HCT116 (cell line): Measurements from ENCODE around the gene HS6ST1. TPM values are rescaled to one million over a fixed set of nuclear protein-coding genes. Genes with fewer than 3 reads are reported as not detected.

ENCODE experiments used
- ATAC-seq: fragments of 200-7000 bp; cut with Tn5 transposase; 2 replicates; pipeline ENCODE4 v1.9.1; 2020; ENCODE audit warnings: mild to moderate bottlenecking, moderate library complexity
- BruUV-seq: library from RNA; stranded (reverse); fragments of 400-500 nt; replicated peaks from 2 replicates; lab custom pipeline; 2021; lab: Mats Ljungman, UMichigan
- CTCF ChIA-PET: fragments of 300-600 bp; sonication (Branson Sonifier 250); formaldehyde crosslinking; loops from one replicate; lab custom pipeline; 2021; ENCODE audit warnings: antibody characterized with exemption; lab: Charles Lee
- POLR2A ChIA-PET: fragments of 300-600, 350-600 bp; sonication (Branson Sonifier 250); formaldehyde crosslinking; loops from one replicate; lab custom pipeline; 2021; ENCODE audit warnings: antibody characterized with exemption; lab: Charles Lee
- RAD21 ChIA-PET, 2 experiments: fragments of 300-600 bp; sonication (Branson Sonifier 250); formaldehyde crosslinking; loops; one replicate each; lab custom pipeline; 2023; ENCODE audit warnings: low total read pairs in 2 of 2; ENCODE audit not compliant: uncharacterized antibody in 2 of 2, unreplicated experiment in 2 of 2, low non-redundant PET in 1 of 2; lab: Charles Lee
- DNase-seq: peaks from one replicate; pipeline ENCODE4 v3.0.0-alpha.2; 2010; ENCODE audit warnings: low read depth, low spot score
- H2AFZ ChIP-seq: fragments of 200-600 bp; shearing (Covaris generic), sonication (generic); 2 replicates; pipeline ENCODE4 v1.6.1; 2017; ENCODE audit warnings: low read depth, mixed run types, mixed read lengths, antibody characterized with exemption, low read length; ENCODE audit not compliant: poor library complexity, severe bottlenecking
- H3K27ac ChIP-seq: 2 replicates; pipeline ENCODE4 v1.5.1; 2012; ENCODE audit warnings: low read depth, low read length
- H3K27me3 ChIP-seq: fragments of 200-600 bp; sonication (generic); 2 replicates; pipeline ENCODE4 v1.6.1; 2016; ENCODE audit warnings: mixed run types, low read length, mixed read lengths; ENCODE audit not compliant: insufficient read depth
- H3K36me3 ChIP-seq, 2 experiments: fragments of 200-500 bp in 1 of 2; fragments of 200-600 bp in 1 of 2; sonication (Bioruptor generic) in 1 of 2; sonication (generic) in 1 of 2; 2 replicates each; pipeline versions ENCODE4 v1.5.1 to v1.6.1; 2014 to 2016; ENCODE audit warnings: low read length in 2 of 2, inconsistent platforms in 1 of 2, mixed read lengths in 1 of 2, mixed run types in 1 of 2; ENCODE audit not compliant: insufficient read depth in 2 of 2, control insufficient read depth in 1 of 2
- H3K4me1 ChIP-seq, 2 experiments: fragments of 200-600 bp in 1 of 2; sonication (generic) in 1 of 2; 2 replicates each; pipeline versions ENCODE4 v1.5.1 to v1.6.1; 2012 to 2017; ENCODE audit warnings: low read length in 2 of 2, inconsistent platforms in 1 of 2, mild to moderate bottlenecking in 1 of 2, mixed read lengths in 1 of 2, mixed run types in 1 of 2, moderate library complexity in 1 of 2; ENCODE audit not compliant: insufficient read depth in 2 of 2, control insufficient read depth in 1 of 2
- H3K4me2 ChIP-seq: fragments of 200-600 bp; sonication (generic); 2 replicates; pipeline ENCODE4 v1.6.1; 2017; ENCODE audit warnings: mixed run types, low read length, mixed read lengths
- H3K4me3 ChIP-seq, 2 experiments: fragments of 200-600 bp in 1 of 2; sonication (generic) in 1 of 2; replicated peaks in 1 of 2; 2 replicates each; pipeline ENCODE4 v1.5.1; 2011 to 2016; ENCODE audit warnings: low read length in 2 of 2, control low read depth in 1 of 2, low read depth in 1 of 2, mild to moderate bottlenecking in 1 of 2, mixed read lengths in 1 of 2, mixed run types in 1 of 2
- H3K79me2 ChIP-seq: fragments of 200-600 bp; sonication (generic); 2 replicates; pipeline ENCODE4 v1.6.1; 2017; ENCODE audit warnings: mild to moderate bottlenecking, mixed run types, low read length, moderate library complexity, mixed read lengths; ENCODE audit not compliant: insufficient read depth
- H3K9ac ChIP-seq: fragments of 200-600 bp; sonication (generic); 2 replicates; pipeline ENCODE4 v1.6.1; 2016; ENCODE audit warnings: low read length, mixed read lengths
- H3K9me2 ChIP-seq: fragments of 200-600 bp; sonication (generic), shearing (Covaris generic); 2 replicates; pipeline ENCODE4 v1.6.1; 2017; ENCODE audit warnings: mixed run types, mild to moderate bottlenecking, moderate library complexity; ENCODE audit not compliant: insufficient read depth
- H3K9me3 ChIP-seq, 2 experiments: fragments of 200-500 bp in 1 of 2; fragments of 200-600 bp in 1 of 2; sonication (Bioruptor generic) in 1 of 2; sonication (generic) in 1 of 2; 2 replicates each; pipeline ENCODE4 v1.6.1; 2014 to 2017; ENCODE audit warnings: low read length in 2 of 2, mixed read lengths in 2 of 2, inconsistent platforms in 1 of 2, low read depth in 1 of 2, mild to moderate bottlenecking in 1 of 2, mixed run types in 1 of 2, moderate library complexity in 1 of 2; ENCODE audit not compliant: control insufficient read depth in 1 of 2, insufficient read depth in 1 of 2
- H4K20me1 ChIP-seq: fragments of 200-600 bp; sonication (generic), shearing (Covaris generic); 2 replicates; pipeline ENCODE4 v1.6.1; 2017; ENCODE audit warnings: mixed run types, mild to moderate bottlenecking, moderate library complexity; ENCODE audit not compliant: insufficient read depth
- CBX3 ChIP-seq: IDR thresholded peaks from 2 replicates; pipeline ENCODE4 v1.6.1; 2012; ENCODE audit warnings: low read depth
- CEBPB ChIP-seq: IDR thresholded peaks from 2 replicates; pipeline ENCODE4 v1.6.1; 2012; ENCODE audit warnings: low read depth
- CTCF ChIP-seq, 3 experiments: fragments of 200-600 bp in 1 of 3; sonication (generic) in 1 of 3; IDR thresholded peaks in 2 of 3; conservative IDR thresholded peaks in 1 of 3; 2 replicates each; pipeline ENCODE4 v1.5.1; 2012 to 2017; ENCODE audit warnings: low read depth in 2 of 3, low read length in 2 of 3, antibody characterized with exemption in 1 of 3, borderline replicate concordance in 1 of 3, control low read depth in 1 of 3, mild to moderate bottlenecking in 1 of 3, mixed read lengths in 1 of 3, mixed run types in 1 of 3, moderate library complexity in 1 of 3; ENCODE audit not compliant: insufficient read depth in 1 of 3
- EGR1 ChIP-seq: IDR thresholded peaks from 2 replicates; pipeline ENCODE4 v1.6.1; 2012; ENCODE audit warnings: low read depth
- ELF1 ChIP-seq: IDR thresholded peaks from 2 replicates; pipeline ENCODE4 v1.6.1; 2012; ENCODE audit warnings: low read depth, borderline replicate concordance
- EZH2 ChIP-seq: fragments of 200-600 bp; sonication (generic); IDR thresholded peaks from 2 replicates; pipeline ENCODE4 v1.6.1; 2017; ENCODE audit warnings: antibody characterized with exemption, mixed run types
- FOSL1 ChIP-seq: IDR thresholded peaks from 2 replicates; pipeline ENCODE4 v1.6.1; 2012; ENCODE audit warnings: low read depth
- JUND ChIP-seq: IDR thresholded peaks from 2 replicates; pipeline ENCODE4 v1.6.1; 2012
- MAX ChIP-seq: IDR thresholded peaks from 2 replicates; pipeline ENCODE4 v1.6.1; 2012
- RAD21 ChIP-seq: IDR thresholded peaks from 2 replicates; pipeline ENCODE4 v1.6.1; 2012; ENCODE audit warnings: low read depth, mild to moderate bottlenecking
- TCF7L2 ChIP-seq: IDR thresholded peaks from 2 replicates; pipeline ENCODE4 v1.7.0; 2011; ENCODE audit warnings: borderline replicate concordance, inconsistent platforms; ENCODE audit not compliant: insufficient read depth, insufficient read length; ENCODE audit errors: extremely low read depth
- YY1 ChIP-seq: IDR thresholded peaks from 2 replicates; pipeline ENCODE4 v1.6.1; 2011; ENCODE audit warnings: low read length, low read depth, moderate library complexity, mild to moderate bottlenecking; ENCODE audit not compliant: insufficient replicate concordance; ENCODE audit errors: extremely low read depth
- ZFX ChIP-seq: fragments of 450-650 bp; IDR thresholded peaks from 2 replicates; pipeline ENCODE4 v1.6.1; 2017
- intact Hi-C: fragments of 100-400 bp; cut with micrococcal nuclease; formaldehyde crosslinking; loops from 2 replicates; pipeline ENCODE4 v1.10.0; 2022
- total RNA-seq: library from RNA; stranded (reverse); gene quantifications from one replicate; pipeline ENCODE4 v1.2.1, GENCODE V29; 2021; ENCODE audit not compliant: unreplicated experiment

Gene HS6ST1
- total RNA-seq, 1 experiment from 2014 or later = 35.0 TPM

GRCh38 chr2:128332091-128332634 lies 13.5 kb upstream of the HS6ST1 start:
- H3K79me2 ChIP-seq = no peaks in the 10 kb centered on the region
- RAD21 ChIA-PET = no interaction called here
- DNase-seq = no peak
- no peak overlapping the region for H3K9ac ChIP-seq
- TF ChIP-seq CTCF (IDR thresholded peaks at IDR 0.05 in 2 of 3, conservative IDR thresholded peaks at IDR 0.05 in 1 of 3; ENCODE audit: borderline replicate concordance in 1 of 3, insufficient read depth in 1 of 3, low read depth in 2 of 3, low read length in 2 of 3) (no peak), FOSL1 (no peak), EZH2 (no peak), RAD21 (no peak), ELF1 (no peak)
- TF ChIP-seq, all 23 proteins: peak for 0
- no peak for ATAC-seq
- no TSS peak for BruUV-seq
- CTCF ChIA-PET = no interaction called here
- H3K36me3 ChIP-seq = no peaks in the 10 kb centered on the region
- H3K4me2 ChIP-seq = no peak overlapping the region
- intact Hi-C loops = loop anchor here (10.0 kb wide), 1 partner anchor 413 kb away; no protein-coding TSS in a partner anchor
- H3K9me3 ChIP-seq = peaks cover 0 to 4% of the 10 kb centered on the region in 2 experiments; a peak in 1 of 4 replicates
- POLR2A ChIA-PET = no interaction called here
- H3K27me3 ChIP-seq = no peaks in the 10 kb centered on the region
- H3K4me3 ChIP-seq = no peak overlapping the region
- no peaks in the 10 kb centered on the region for H3K9me2 ChIP-seq
- no peaks in the 10 kb centered on the region for H4K20me1 ChIP-seq
- no peak overlapping the region for H3K27ac ChIP-seq
- H2AFZ ChIP-seq = no peak overlapping the region
- no peaks in the 10 kb centered on the region for H3K4me1 ChIP-seq

- DNase-seq = no peak
- no peak overlapping the region for H3K4me2 ChIP-seq
- TF ChIP-seq ZFX (no peak), FOSL1 (no peak), EGR1 (no peak), TCF7L2 (no peak), YY1 (no peak), CBX3 (no peak), JUND (no peak), MAX (no peak), CTCF (IDR thresholded peaks at IDR 0.05 in 2 of 3, conservative IDR thresholded peaks at IDR 0.05 in 1 of 3; ENCODE audit: borderline replicate concordance in 1 of 3, insufficient read depth in 1 of 3, low read depth in 2 of 3, low read length in 2 of 3) (no peak), CEBPB (no peak)
- H3K27me3 ChIP-seq = no peaks in the 10 kb centered on the region
- H3K27ac ChIP-seq = no peak overlapping the region
- intact Hi-C loops = loop anchor here (10.0 kb wide), 1 partner anchor 414 kb away; no protein-coding TSS in a partner anchor
- peaks cover 0 to 4% of the 10 kb centered on the region in 2 experiments; a peak in 1 of 4 replicates for H3K9me3 ChIP-seq
- no peak overlapping the region for H3K9ac ChIP-seq
- H3K79me2 ChIP-seq = no peaks in the 10 kb centered on the region
- H4K20me1 ChIP-seq = no peaks in the 10 kb centered on the region
- no peak overlapping the region for H3K4me3 ChIP-seq
- H3K36me3 ChIP-seq = no peaks in the 10 kb centered on the region
- ChIA-PET RAD21 (no interaction called here), CTCF (no interaction called here), POLR2A (no interaction called here)
- H3K9me2 ChIP-seq = no peaks in the 10 kb centered on the region
- ATAC-seq = no peak
- BruUV-seq = no TSS peak
- H2AFZ ChIP-seq = no peak overlapping the region
- H3K4me1 ChIP-seq = no peaks in the 10 kb centered on the region
Observed at GRCh38 chr2:128330583-128330982, 11.9 kb upstream of the HS6ST1 start.
